Mucosa of rectum (tissue), 2 donors: ENCODE measurements around the gene RARRES2.
A peak's percentile ranks its signal among the peaks of the same experiment; 100 is the strongest.

Experiments
- H3K27ac ChIP-seq, 2 donors: one replicate each; pipeline ENCODE4 v1.7.0; 2013; ENCODE audit warnings: inconsistent platforms in 2 of 2, low read depth in 2 of 2, low read length in 2 of 2
- H3K27me3 ChIP-seq, 2 donors: one replicate each; pipeline ENCODE4 v1.7.0; 2013; ENCODE audit warnings: low read length in 2 of 2; ENCODE audit not compliant: control insufficient read depth in 2 of 2, insufficient read depth in 2 of 2
- H3K36me3 ChIP-seq, 2 donors: one replicate each; pipeline ENCODE4 v1.7.0; 2013; ENCODE audit warnings: low read length in 2 of 2; ENCODE audit not compliant: control insufficient read depth in 2 of 2, insufficient read depth in 2 of 2
- H3K4me1 ChIP-seq, 2 donors: one replicate each; pipeline ENCODE4 v1.7.0; 2013; ENCODE audit warnings: low read length in 2 of 2, mild to moderate bottlenecking in 1 of 2; ENCODE audit not compliant: control insufficient read depth in 2 of 2, insufficient read depth in 2 of 2
- H3K4me3 ChIP-seq, 2 donors: one replicate each; pipeline ENCODE4 v1.7.0; 2013; ENCODE audit warnings: low read length in 2 of 2
- H3K9ac ChIP-seq, 2 donors: one replicate each; pipeline ENCODE4 v1.7.0; 2013; ENCODE audit warnings: low read length in 2 of 2, low read depth in 1 of 2, mild to moderate bottlenecking in 1 of 2
- H3K9me3 ChIP-seq, 2 donors: one replicate each; pipeline ENCODE4 v1.7.0; 2013; ENCODE audit warnings: low read length in 2 of 2; ENCODE audit not compliant: control insufficient read depth in 2 of 2
- donor health status: healthy.
- donor health status: Normal muscosa, but diverticular disease.

Gene RARRES2

DNA sequence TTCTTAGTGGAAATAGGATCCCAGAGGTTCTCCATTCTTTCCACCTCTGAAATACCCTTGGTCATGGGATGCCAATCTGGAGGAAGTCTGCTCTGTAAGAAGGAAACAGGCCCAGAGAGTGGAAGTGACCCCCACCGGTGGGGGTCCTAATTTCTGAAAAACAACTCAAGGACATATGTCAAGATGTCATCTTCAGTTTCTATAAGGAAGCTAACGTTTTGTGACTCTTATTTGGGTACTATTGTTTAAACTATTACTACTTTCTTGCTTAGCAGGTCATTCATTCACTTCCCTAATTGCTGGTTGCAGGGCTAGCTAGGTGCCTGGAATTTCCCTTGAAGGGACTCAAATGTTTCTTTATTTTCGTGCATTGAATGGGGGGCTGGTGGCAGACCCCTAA, 35.8 kb upstream of the RARRES2 start:
- peak overlapping the region in 1 of 2 donors; percentile 37 for H3K4me3 ChIP-seq
- H3K9ac ChIP-seq, result peak overlapping the region; percentile 29 to 44
- H3K4me1 ChIP-seq, result peaks cover 57 to 67% of the 10 kb centered on the region in 2 donors
- H3K27me3 ChIP-seq, result no peaks in the 10 kb centered on the region
- no peaks in the 10 kb centered on the region for H3K9me3 ChIP-seq
- peaks cover 8 to 17% of the 10 kb centered on the region in 2 donors for H3K36me3 ChIP-seq
- peak overlapping the region; percentile 97 to 99 for H3K27ac ChIP-seq

DNA sequence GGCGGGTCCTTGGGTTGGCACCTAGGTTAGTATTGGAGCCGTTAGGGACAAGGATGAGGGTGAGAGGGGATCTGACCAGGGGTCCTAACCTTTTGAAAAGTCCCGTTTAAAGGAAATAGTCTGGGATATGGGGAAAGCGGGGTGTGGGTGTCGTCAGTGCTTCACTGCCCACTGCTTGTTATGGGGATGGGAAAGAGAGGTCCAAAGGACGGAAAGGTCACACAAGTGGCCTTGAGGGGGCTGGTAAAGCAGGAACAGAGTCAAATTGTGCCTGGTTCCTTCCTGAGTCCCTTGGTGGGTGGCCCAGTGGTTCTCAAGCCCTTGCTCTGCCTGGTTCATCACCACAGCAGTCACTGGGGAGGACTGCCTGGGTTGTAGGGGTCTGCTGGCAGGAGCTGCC, 35.1 kb upstream of the RARRES2 start:
- H3K27me3 ChIP-seq, result no peaks in the 10 kb centered on the region
- peak overlapping the region in 1 of 2 donors; percentile 37 for H3K4me3 ChIP-seq
- H3K9ac ChIP-seq, result peak overlapping the region; percentile 16 to 58
- H3K9me3 ChIP-seq, result no peaks in the 10 kb centered on the region
- peak overlapping the region; percentile 97 to 99 for H3K27ac ChIP-seq
- peaks cover 57 to 66% of the 10 kb centered on the region in 2 donors for H3K4me1 ChIP-seq
- H3K36me3 ChIP-seq, result peaks cover 8 to 17% of the 10 kb centered on the region in 2 donors

GRCh38 chr7:150375662-150376521, 34.5 kb upstream of the RARRES2 start:
- H3K27me3 ChIP-seq, result no peaks in the 10 kb centered on the region
- no peaks in the 10 kb centered on the region for H3K9me3 ChIP-seq
- H3K27ac ChIP-seq, result peak overlapping the region; percentile 97 to 99
- H3K9ac ChIP-seq, result peak overlapping the region in 1 of 2 donors; percentile 26
- peaks cover 8 to 22% of the 10 kb centered on the region in 2 donors for H3K36me3 ChIP-seq
- H3K4me3 ChIP-seq, result peak overlapping the region; percentile 12 to 37
- peaks cover 62 to 70% of the 10 kb centered on the region in 2 donors for H3K4me1 ChIP-seq

DNA sequence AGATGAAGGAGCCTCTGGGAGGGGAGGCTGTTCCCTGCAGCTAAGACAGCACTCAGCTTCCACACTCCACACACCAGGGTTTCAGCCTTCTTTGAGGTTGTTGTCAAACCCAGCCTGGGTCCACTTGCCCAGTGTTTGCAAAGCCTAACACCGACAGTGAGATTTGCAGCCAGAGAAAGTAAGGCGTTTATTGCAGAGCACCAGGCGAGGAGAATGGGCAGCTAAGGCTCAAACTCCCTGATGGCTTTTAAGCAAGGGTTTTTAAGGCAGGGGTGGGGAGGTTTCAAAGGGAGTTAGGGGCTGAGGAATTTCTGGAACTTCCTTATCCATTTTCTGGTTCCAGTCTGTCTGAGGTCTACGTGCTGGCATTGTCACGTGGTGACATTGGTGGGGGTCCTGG, 33.0 kb upstream of the RARRES2 start:
- peak overlapping the region; percentile 94 to 96 for H3K27ac ChIP-seq
- peaks cover 64 to 73% of the 10 kb centered on the region in 2 donors for H3K4me1 ChIP-seq
- peak overlapping the region; percentile 61 to 83 for H3K9ac ChIP-seq
- peak overlapping the region in 1 of 2 donors; percentile 65 for H3K4me3 ChIP-seq
- H3K9me3 ChIP-seq, result no peaks in the 10 kb centered on the region
- peaks cover 11 to 30% of the 10 kb centered on the region in 2 donors for H3K36me3 ChIP-seq
- H3K27me3 ChIP-seq, result no peaks in the 10 kb centered on the region

DNA sequence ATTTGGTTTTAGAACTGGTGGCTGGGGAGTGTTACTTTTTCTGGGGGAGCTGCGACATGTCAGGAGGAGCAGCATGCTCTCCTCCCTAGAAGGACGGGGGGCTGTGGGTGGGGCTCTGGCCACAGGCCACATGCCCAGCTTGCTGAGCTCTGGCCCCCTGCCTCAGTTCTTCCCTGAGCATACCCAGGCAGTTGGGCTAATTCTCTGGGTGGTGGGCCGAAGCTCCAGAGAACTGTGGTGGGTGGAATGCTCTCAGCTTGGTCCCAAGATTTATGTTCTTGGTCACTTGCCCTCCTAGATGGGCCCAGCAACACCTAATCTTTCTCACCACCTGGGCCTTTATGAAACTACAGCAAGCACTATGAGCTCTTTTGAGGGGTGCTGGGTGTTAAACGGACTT, 32.6 kb upstream of the RARRES2 start:
- Histone ChIP-seq H3K9me3 (no peaks in the 10 kb centered on the region), H3K4me1 (peaks cover 67 to 75% of the 10 kb centered on the region in 2 donors), H3K27ac (peak overlapping the region; percentile 94 to 96), H3K27me3 (no peaks in the 10 kb centered on the region), H3K36me3 (peaks cover 11 to 30% of the 10 kb centered on the region in 2 donors), H3K4me3 (peak overlapping the region in 1 of 2 donors; percentile 65), H3K9ac (peak overlapping the region; percentile 61 to 83)

DNA sequence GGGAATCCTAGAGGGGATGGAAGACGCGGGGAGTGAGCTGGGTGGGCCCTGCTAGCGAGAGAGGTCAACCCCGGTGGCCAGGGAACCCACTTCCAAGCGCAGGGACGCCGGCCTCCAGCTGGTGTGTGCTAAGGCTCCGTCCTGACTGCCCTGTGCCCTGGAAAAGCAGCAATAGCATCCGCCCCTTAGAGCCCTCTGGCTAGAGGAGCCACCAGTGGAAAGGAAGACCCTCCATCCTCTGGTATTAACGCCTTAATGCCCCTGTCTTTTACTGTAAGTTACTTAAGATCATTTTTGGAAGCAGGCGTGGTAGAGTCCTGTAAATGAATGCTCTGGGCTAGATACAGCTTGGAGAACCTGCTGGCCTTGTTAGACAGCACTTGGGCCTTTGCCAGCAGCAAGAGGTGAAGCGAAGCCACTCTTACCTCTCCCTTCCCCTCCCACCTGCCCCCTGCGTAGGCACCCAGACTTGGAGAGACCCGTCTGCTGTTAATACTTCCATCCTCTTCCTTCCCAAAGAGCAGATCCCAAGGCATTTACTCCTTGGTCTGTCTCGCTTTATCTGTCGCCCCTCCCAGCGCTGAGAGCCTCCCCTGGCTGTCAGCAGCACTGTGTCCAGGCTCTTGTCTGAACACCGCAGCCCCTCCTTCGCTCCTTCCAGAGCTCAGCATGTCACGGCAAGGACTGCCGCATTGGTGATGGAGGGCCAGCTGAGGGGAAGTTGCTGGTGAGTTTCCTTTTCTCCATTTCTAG, 31.8 kb upstream of the RARRES2 start:
- peaks cover 11 to 30% of the 10 kb centered on the region in 2 donors for H3K36me3 ChIP-seq
- H3K9ac ChIP-seq, result peak overlapping the region; percentile 61 to 83
- H3K27ac ChIP-seq, result peak overlapping the region; percentile 94 to 96
- peaks cover 61 to 70% of the 10 kb centered on the region in 2 donors for H3K4me1 ChIP-seq
- H3K9me3 ChIP-seq, result no peaks in the 10 kb centered on the region
- peak overlapping the region; percentile 65 to 66 for H3K4me3 ChIP-seq
- H3K27me3 ChIP-seq, result no peaks in the 10 kb centered on the region

GRCh38 chr7:150372271-150373048, 31.0 kb upstream of the RARRES2 start:
- peak overlapping the region; percentile 94 to 96 for H3K27ac ChIP-seq
- H3K27me3 ChIP-seq, result no peaks in the 10 kb centered on the region
- peaks cover 63 to 70% of the 10 kb centered on the region in 2 donors for H3K4me1 ChIP-seq
- H3K4me3 ChIP-seq, result peak overlapping the region; percentile 65 to 66
- H3K9me3 ChIP-seq, result no peaks in the 10 kb centered on the region
- peak overlapping the region; percentile 61 to 83 for H3K9ac ChIP-seq
- peaks cover 11 to 30% of the 10 kb centered on the region in 2 donors for H3K36me3 ChIP-seq

DNA sequence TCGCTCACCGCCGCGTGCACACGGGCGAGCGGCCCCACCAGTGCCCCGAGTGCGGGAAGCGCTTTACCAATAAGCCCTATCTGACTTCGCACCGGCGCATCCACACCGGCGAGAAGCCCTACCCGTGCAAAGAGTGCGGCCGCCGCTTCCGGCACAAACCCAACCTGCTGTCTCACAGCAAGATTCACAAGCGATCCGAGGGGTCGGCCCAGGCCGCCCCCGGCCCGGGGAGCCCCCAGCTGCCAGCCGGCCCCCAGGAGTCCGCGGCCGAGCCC, 30.5 kb upstream of the RARRES2 start:
- Histone ChIP-seq H3K4me3 (peak overlapping the region; percentile 65 to 66), H3K9me3 (no peaks in the 10 kb centered on the region), H3K4me1 (peaks cover 60 to 69% of the 10 kb centered on the region in 2 donors), H3K27ac (peak overlapping the region; percentile 94 to 96), H3K36me3 (peaks cover 11 to 30% of the 10 kb centered on the region in 2 donors), H3K27me3 (no peaks in the 10 kb centered on the region), H3K9ac (peak overlapping the region in 1 of 2 donors; percentile 83)

- Histone ChIP-seq H3K9me3 (no peaks in the 10 kb centered on the region), H3K9ac (peak overlapping the region; percentile 83 to 92), H3K36me3 (peaks cover 11 to 30% of the 10 kb centered on the region in 2 donors), H3K4me1 (peaks cover 54 to 64% of the 10 kb centered on the region in 2 donors), H3K27ac (peak overlapping the region; percentile 94 to 96), H3K4me3 (peak overlapping the region; percentile 66 to 97), H3K27me3 (no peaks in the 10 kb centered on the region)
These were observed 29.9 kb upstream of the RARRES2 start for GRCh38 chr7:150371131-150371995.
